BE2C (cell line): Measurements from ENCODE around the gene ATP2B3.

ENCODE experiments used
- DNase-seq: peaks from one replicate; pipeline ENCODE4 v3.0.0-alpha.2; 2020
- H3K27me3 ChIP-seq: fragments of 250-450 bp; sonication (Bioruptor Pico); 2 replicates; pipeline ENCODE4 v1.5.1; 2020; ENCODE audit warnings: mild to moderate bottlenecking
- H3K36me3 ChIP-seq: fragments of 250-450 bp; sonication (Bioruptor Pico); 2 replicates; pipeline ENCODE4 v1.5.1; 2020; ENCODE audit warnings: mild to moderate bottlenecking
- H3K4me1 ChIP-seq: fragments of 250-450 bp; sonication (Bioruptor Pico); 2 replicates; pipeline ENCODE4 v1.5.1; 2020
- H3K4me3 ChIP-seq: 2 replicates; pipeline ENCODE4 v1.5.1; 2011; ENCODE audit warnings: low read depth, low read length
- H3K9me3 ChIP-seq: fragments of 250-450 bp; sonication (Bioruptor Pico); 2 replicates; pipeline ENCODE4 v1.5.1; 2020
- CTCF ChIP-seq: IDR thresholded peaks from 2 replicates; pipeline ENCODE4 v1.5.1; 2012; ENCODE audit warnings: mild to moderate bottlenecking, low read depth, low read length

ATP2B3 gene

GRCh38 chrX:153611298-153612095 lies 94.1 kb downstream of the ATP2B3 start:
- Histone ChIP-seq H3K36me3 (no peaks in the 10 kb centered on the region), H3K4me3 (no peak overlapping the region), H3K9me3 (no peaks in the 10 kb centered on the region), H3K27me3 (no peaks in the 10 kb centered on the region; the same call in 1 of the 2 replicates), H3K4me1 (no peaks in the 10 kb centered on the region)
- TF ChIP-seq CTCF, result no peak
- DNase-seq, result no peak

GRCh38 chrX:153612413-153612812 lies 95.0 kb downstream of the ATP2B3 start:
- H3K4me1 ChIP-seq, result no peaks in the 10 kb centered on the region
- no peak for TF ChIP-seq CTCF
- no peaks in the 10 kb centered on the region for H3K36me3 ChIP-seq
- no peaks in the 10 kb centered on the region; the same call in 1 of the 2 replicates for H3K27me3 ChIP-seq
- no peak overlapping the region for H3K4me3 ChIP-seq
- DNase-seq, result no peak
- H3K9me3 ChIP-seq, result no peaks in the 10 kb centered on the region

- no peak for TF ChIP-seq CTCF
- Histone ChIP-seq H3K27me3 (no peaks in the 10 kb centered on the region; the same call in 1 of the 2 replicates), H3K9me3 (no peaks in the 10 kb centered on the region), H3K4me1 (no peaks in the 10 kb centered on the region), H3K4me3 (no peak overlapping the region), H3K36me3 (no peaks in the 10 kb centered on the region)
- no peak for DNase-seq
These were observed 97.4 kb downstream of the ATP2B3 start for GRCh38 chrX:153614818-153615217.

GRCh38 chrX:153620576-153620975 lies 103.1 kb downstream of the ATP2B3 start:
- Histone ChIP-seq H3K9me3 (no peaks in the 10 kb centered on the region), H3K36me3 (no peaks in the 10 kb centered on the region), H3K27me3 (no peaks in the 10 kb centered on the region), H3K4me3 (no peak overlapping the region), H3K4me1 (no peaks in the 10 kb centered on the region)
- no peak for TF ChIP-seq CTCF
- no peak for DNase-seq

- H3K9me3 ChIP-seq, result no peaks in the 10 kb centered on the region
- H3K27me3 ChIP-seq, result no peaks in the 10 kb centered on the region
- no peak overlapping the region for H3K4me3 ChIP-seq
- no peak for DNase-seq
- TF ChIP-seq CTCF, result no peak
- no peaks in the 10 kb centered on the region for H3K36me3 ChIP-seq
- H3K4me1 ChIP-seq, result no peaks in the 10 kb centered on the region
These were observed 104.6 kb downstream of the ATP2B3 start for GRCh38 chrX:153621949-153622598.
